Right ventricle myocardium inferior (tissue), 1 donor: Measurements from ENCODE around the gene HOXC12. TPM values are rescaled to one million over a fixed set of nuclear protein-coding genes. Genes with fewer than 3 reads are reported as not detected.

Experiments used
- ATAC-seq: fragments of 200-7000 bp; cut with Tn5 transposase; one replicate; pipeline ENCODE4 v1.9.1; 2020; ENCODE audit warnings: mild to moderate bottlenecking, moderate library complexity
- DNase-seq: peaks from one replicate; pipeline ENCODE4 v3.0.0; 2021; ENCODE audit errors: missing footprints
- intact Hi-C: fragments of 100-400 bp; cut with DNase I; formaldehyde crosslinking; loops from one replicate; pipeline ENCODE4 v1.11.0; 2022
- total RNA-seq: library from RNA; stranded (reverse); fragmentation: NEBNext Ultra II Directional; extraction: Animal tissue kit (Norgen Biotek cat#: 25700); gene quantifications from one replicate; pipeline ENCODE4 v1.2.1, GENCODE V29; 2021
- donor health status: DM: no; HTN: yes; CAD: no; lungs with severe emphysema.

Gene HOXC12
- total RNA-seq, 1 donor from 2014 or later, result not detected

GRCh38 chr12:53988541-53989226, 34.0 kb downstream of the HOXC12 start:
- intact Hi-C loops, result no loop called here
- no peak for ATAC-seq
- DNase-seq, result no peak

- intact Hi-C loops, result no loop called here
- ATAC-seq (no peak), DNase-seq (no peak)
Measured at GRCh38 chr12:53989227-53990113, 34.8 kb downstream of the HOXC12 start.

- DNase-seq (no peak), ATAC-seq (no peak)
- intact Hi-C loops, result no loop called here
Measured at GRCh38 chr12:53990311-53991076, 35.8 kb downstream of the HOXC12 start.

DNA sequence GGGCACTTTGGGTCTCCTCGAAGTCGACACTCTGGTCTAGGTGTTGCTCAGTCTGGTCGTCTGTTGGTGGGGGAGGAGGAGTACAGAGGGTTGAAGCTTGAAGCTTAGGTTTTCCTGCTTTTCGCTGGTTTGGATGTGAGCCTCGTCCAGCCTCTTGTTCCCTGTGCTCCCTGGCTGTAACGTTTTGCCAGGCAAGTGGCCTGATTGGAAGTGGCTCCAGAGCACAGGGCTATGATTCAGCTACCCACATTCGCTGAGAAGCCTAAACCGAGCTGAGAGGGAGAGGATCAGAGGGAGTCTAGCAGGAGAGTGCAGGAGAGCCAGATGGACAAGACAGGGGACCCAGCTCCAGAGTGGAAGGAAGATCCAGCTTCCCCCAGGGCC, 36.4 kb downstream of the HOXC12 start:
- no peak for DNase-seq
- ATAC-seq, result no peak
- intact Hi-C loops, result no loop called here

DNA sequence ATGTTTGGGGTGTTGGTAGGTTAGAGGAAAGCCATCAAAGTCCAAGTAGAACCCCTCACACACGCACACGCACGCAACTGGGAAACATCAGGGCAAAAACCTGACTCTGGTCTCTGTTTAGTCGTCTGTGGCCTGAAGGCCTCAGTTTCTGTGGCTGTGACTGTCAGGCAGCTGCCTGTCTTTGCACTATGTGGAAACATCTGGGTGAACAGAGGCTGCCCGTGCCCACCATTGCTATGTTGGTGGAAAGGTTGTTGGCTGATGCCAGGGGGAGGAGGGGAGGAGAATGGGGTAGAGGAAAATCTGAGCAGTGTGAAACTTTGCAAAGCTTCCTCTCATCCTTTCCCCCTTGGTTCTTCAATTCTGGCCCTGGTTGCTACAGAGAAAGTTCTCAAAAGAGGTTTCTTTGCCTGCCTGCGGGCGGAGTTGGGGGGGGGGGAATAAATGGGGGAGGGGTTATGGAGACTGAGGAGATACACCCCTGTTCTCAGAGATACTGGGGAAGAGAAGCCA, 37.7 kb downstream of the HOXC12 start:
- ATAC-seq (no peak), DNase-seq (peak; percentile 21)
- intact Hi-C loops, result no loop called here

- no peak for ATAC-seq
Measured at GRCh38 chr12:53993162-53994008, 38.7 kb downstream of the HOXC12 start.

DNA sequence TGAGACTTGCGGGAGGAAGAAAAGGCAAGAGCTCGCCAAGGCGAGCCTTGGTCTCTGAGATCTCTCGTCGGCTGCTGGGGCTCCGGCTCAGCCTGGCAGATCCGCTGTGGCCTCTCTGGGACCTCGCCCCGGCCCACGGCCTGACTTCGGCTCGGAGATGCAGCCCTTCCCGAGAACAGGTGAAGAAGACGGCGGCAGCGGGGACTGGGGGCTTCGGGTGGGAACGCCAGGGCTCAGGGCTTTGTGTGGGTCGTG, 39.2 kb downstream of the HOXC12 start:
- DNase-seq (peak; percentile 26), ATAC-seq (no peak)
- intact Hi-C loops, result no loop called here

More at GRCh38 chr12:53993162-53994008, 38.7 kb downstream of the HOXC12 start:
- intact Hi-C loops, result no loop called here
- DNase-seq, result peak; percentile 13

DNA sequence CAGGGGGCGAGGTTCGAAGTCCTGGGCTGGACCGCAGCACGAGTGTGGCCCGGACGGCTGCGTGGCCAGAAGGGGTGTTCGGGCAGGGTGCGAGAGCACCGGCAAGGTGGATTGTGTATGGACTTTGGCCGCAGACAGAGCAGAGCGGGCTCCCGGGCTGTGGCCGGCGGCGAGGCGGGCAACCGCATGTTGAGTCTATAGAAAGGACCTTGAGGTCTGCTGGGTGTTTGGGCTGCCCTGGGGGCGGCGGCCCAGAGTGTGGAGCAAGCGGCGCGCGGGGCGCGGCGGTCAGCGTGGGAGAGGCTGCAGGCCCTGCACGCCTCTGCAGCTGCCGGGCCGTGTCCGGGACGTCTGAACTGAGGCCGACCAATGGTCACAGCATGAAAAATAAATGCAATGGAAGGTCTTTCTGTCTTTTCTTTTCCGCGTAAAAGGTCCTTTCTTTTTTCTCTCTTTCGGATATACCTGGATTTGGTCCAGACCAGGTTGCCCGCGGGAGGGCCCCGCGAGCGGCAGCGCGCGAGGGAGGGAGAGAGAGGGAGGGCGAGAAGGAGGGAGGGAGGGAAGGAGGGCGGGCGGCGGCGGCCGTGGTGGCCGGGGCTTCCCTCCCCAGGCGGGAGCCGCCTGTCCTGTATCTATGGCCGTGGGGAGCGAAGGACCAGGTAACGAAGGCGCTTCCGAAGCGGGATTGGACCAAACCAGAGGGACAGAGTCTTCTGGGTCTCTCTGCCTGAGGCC, 39.7 kb downstream of the HOXC12 start:
- DNase-seq, result peak; percentile 41
- intact Hi-C loops, result no loop called here
- no peak for ATAC-seq

- intact Hi-C loops, result no loop called here
Measured at GRCh38 chr12:53995002-53995377, 40.3 kb downstream of the HOXC12 start.

DNA sequence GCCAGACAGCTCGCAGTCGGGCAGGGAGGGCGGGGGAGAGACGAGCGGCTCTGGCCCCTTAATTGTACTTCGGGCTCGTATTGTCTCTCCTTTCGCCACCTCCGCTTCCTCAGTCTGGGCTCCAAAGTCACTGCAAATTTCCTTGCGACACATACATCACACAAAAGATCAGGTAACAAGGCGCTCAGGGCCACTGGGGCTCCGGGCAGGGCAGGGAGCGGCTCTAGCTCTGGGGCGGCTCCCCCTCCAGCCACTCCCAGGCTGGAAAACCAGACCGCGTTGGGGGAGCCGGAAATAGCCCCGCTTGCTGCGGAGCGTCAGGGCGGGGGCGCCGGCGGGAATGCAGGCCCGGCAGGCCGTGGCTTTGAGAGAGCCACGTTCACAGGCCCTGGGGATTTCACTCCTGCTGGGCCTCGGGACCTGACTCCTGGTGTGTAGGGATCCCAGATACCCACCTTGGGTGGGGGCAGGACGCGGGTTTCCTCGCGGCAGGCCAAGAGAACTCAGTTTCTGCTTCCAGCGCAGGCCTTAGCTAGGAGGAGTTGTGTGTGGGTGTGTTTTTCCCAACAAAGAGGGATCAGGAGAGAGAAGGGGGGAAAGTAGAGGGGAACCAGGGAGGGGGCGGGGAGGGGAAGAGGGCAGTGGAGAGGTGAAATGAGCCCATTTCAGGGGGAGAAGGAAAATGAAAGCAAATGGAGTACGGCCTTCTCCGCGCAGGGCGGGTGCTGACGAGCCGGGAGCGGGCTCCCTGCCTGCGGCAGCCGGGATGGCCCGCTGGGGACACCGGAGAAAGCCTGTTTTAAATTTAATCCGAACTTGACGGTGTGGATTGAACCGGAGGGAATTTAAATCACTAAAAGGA, 40.9 kb downstream of the HOXC12 start:
- intact Hi-C loops, result no loop called here
- peak; percentile 66 for DNase-seq
- ATAC-seq, result no peak

More at GRCh38 chr12:53995002-53995377, 40.3 kb downstream of the HOXC12 start:
- DNase-seq (peak; percentile 55), ATAC-seq (no peak)

- ATAC-seq (no peak), DNase-seq (peak; percentile 45)
- intact Hi-C loops, result no loop called here
Measured at GRCh38 chr12:53996240-53997203, 41.8 kb downstream of the HOXC12 start.

- ATAC-seq, result no peak
- DNase-seq, result peak; percentile 48
- intact Hi-C loops, result no loop called here
Measured at GRCh38 chr12:53997204-53998109, 42.8 kb downstream of the HOXC12 start.

DNA sequence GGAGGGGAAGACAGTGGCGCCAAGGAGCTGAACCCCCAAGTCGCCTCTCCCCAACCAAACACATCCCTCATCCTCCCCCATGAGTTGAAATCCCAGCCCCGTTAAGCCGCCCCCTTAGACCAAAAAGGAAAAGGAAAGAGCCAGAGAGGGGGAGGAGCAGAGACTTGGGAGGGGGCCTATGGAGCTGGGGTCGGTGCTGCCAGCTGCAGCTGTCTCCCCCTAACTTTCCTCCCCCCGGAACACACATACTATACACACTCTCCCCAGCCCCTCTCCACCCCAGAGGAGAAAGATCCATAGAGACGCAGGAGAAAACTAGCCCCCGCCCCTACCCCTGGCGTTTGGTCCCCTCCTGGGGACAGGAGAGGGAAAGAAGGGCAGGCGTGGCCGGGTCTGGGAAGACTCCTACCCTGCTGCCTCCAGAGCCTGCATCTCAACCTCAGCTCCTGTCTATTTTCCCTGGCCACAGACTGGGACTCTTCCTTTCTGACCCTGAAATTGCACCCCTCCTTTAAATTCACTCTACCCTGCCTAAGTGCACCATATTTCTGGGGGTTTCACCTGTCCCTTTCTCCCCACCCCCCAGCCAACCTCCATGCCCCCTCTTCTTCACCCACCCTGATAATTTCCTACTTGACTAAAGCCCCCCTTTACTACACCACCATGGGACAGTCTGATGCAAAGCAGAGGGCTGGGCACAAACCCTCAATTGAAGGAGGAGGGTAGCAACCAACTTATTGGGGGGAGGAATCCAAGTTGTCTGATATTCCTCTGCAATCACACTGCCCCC, 43.6 kb downstream of the HOXC12 start:
- ATAC-seq, result no peak
- intact Hi-C loops, result no loop called here
- DNase-seq, result peak; percentile 30

- intact Hi-C loops, result no loop called here
- ATAC-seq (no peak), DNase-seq (no peak)
Measured at GRCh38 chr12:53998900-53999236, 44.2 kb downstream of the HOXC12 start.
